IPS-20b (cell line): ENCODE measurements around the gene TSPOAP1.
A peak's percentile ranks its signal among the peaks of the same experiment; 100 is the strongest.

Experiments used
- H3K27ac ChIP-seq: one replicate; pipeline ENCODE4 v1.5.1; 2013; ENCODE audit warnings: low read length
- H3K27me3 ChIP-seq: 2 replicates; pipeline ENCODE4 v1.6.1; 2013; ENCODE audit warnings: mild to moderate bottlenecking, low read length, inconsistent platforms; ENCODE audit not compliant: insufficient read depth
- H3K36me3 ChIP-seq: 2 replicates; pipeline ENCODE4 v1.6.1; 2013; ENCODE audit warnings: low read depth, mild to moderate bottlenecking, inconsistent platforms, low read length, moderate library complexity; ENCODE audit not compliant: insufficient read depth
- H3K4me1 ChIP-seq: 2 replicates; pipeline ENCODE4 v1.6.1; 2013; ENCODE audit warnings: mild to moderate bottlenecking, control low read depth, inconsistent platforms, low read length, moderate library complexity; ENCODE audit not compliant: insufficient read depth
- H3K4me3 ChIP-seq: 2 replicates; pipeline ENCODE4 v1.5.1; 2013; ENCODE audit warnings: mild to moderate bottlenecking, low read length, inconsistent platforms
- H3K9ac ChIP-seq: 2 replicates; pipeline ENCODE4 v1.6.1; 2013; ENCODE audit warnings: low read depth, mild to moderate bottlenecking, inconsistent platforms, low read length, moderate library complexity
- H3K9me3 ChIP-seq: 2 replicates; pipeline ENCODE4 v1.6.1; 2013; ENCODE audit warnings: mild to moderate bottlenecking, low read depth, low read length, inconsistent platforms; ENCODE audit not compliant: insufficient read depth

The TSPOAP1 gene

GRCh38 chr17:58328195-58329034 lies at the start of gene TSPOAP1:
Gene TSPOAP1 (minus strand): TSS chr17:58328795. CDS start chr17:58327920, 875 bp downstream.
- H3K4me3 ChIP-seq: peak within 1 kb of the TSS; percentile 55
- H3K9ac ChIP-seq: peak within 1 kb of the TSS; percentile 57; the same call in 1 of the 2 replicates
- H3K27ac ChIP-seq: no peak within 1 kb of the TSS
- no peaks in the 10 kb centered on the region for H3K36me3 ChIP-seq
- H3K9me3 ChIP-seq: no peaks in the 10 kb centered on the region
- H3K27me3 ChIP-seq: peaks cover 19% of the 10 kb centered on the region
- H3K4me1 ChIP-seq: peaks cover 15% of the 10 kb centered on the region; the same call in 1 of the 2 replicates

DNA sequence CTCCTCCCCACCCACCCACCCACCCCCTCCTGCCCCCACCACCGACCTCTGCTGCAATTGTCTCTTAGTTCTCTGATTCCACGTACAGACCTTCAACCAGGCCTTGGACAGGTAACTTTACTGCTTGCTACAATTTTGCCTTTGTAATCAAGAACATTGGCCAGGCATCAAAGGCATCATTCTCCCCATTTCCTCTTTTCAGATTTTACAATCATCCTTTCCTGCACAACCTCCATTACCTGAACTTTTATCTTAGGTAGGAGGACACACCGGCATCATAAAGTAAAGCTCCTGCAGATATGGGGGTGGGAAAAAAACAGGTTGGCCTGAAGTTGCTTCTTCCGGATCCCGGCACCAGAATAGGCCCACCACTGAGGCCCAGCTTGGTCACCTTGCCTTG lies 49.1 kb upstream of the TSPOAP1 start:
- Histone ChIP-seq H3K27ac (no peak overlapping the region), H3K27me3 (no peaks in the 10 kb centered on the region), H3K9ac (no peak overlapping the region), H3K36me3 (no peaks in the 10 kb centered on the region), H3K4me3 (no peak overlapping the region), H3K9me3 (no peaks in the 10 kb centered on the region), H3K4me1 (peaks cover 18% of the 10 kb centered on the region)

DNA sequence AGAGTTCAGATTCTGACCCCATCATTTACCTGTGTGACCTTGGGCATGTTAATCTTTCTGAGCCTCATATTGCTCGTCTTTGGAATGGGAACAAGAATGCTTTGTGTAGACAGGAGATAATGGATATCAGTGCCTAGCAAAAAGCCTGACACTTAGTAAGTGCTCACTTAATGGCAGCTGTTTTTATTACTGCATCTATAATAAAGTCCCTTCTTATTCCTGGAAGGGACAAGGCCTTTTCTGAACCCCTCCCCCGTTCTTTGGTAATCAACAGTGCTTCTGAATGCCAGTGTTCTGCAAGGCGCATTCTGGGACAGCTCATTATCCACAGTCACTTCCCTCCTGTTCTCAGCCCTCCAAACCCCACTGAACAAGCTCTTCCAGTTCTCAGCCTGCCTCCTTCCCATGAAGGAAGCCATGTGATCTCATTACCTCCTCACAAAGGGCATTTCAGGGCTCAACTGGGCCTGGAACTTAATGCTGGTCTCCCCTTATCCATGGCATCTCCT lies 48.6 kb upstream of the TSPOAP1 start:
- H3K36me3 ChIP-seq: no peaks in the 10 kb centered on the region
- peaks cover 18% of the 10 kb centered on the region for H3K4me1 ChIP-seq
- H3K27me3 ChIP-seq: no peaks in the 10 kb centered on the region
- H3K27ac ChIP-seq: no peak overlapping the region
- no peaks in the 10 kb centered on the region for H3K9me3 ChIP-seq
- H3K9ac ChIP-seq: no peak overlapping the region
- H3K4me3 ChIP-seq: no peak overlapping the region

- no peak overlapping the region for H3K4me3 ChIP-seq
- H3K27me3 ChIP-seq: no peaks in the 10 kb centered on the region
- H3K9ac ChIP-seq: no peak overlapping the region
- no peak overlapping the region for H3K27ac ChIP-seq
- no peaks in the 10 kb centered on the region for H3K9me3 ChIP-seq
- H3K4me1 ChIP-seq: peaks cover 18% of the 10 kb centered on the region
- no peaks in the 10 kb centered on the region for H3K36me3 ChIP-seq
Observed at GRCh38 chr17:58376472-58377000, 47.9 kb upstream of the TSPOAP1 start.

GRCh38 chr17:58375811-58376210 lies 47.2 kb upstream of the TSPOAP1 start:
- no peaks in the 10 kb centered on the region for H3K36me3 ChIP-seq
- H3K4me1 ChIP-seq: peaks cover 18% of the 10 kb centered on the region
- no peak overlapping the region for H3K9ac ChIP-seq
- no peak overlapping the region for H3K27ac ChIP-seq
- no peaks in the 10 kb centered on the region for H3K27me3 ChIP-seq
- H3K9me3 ChIP-seq: no peaks in the 10 kb centered on the region
- no peak overlapping the region for H3K4me3 ChIP-seq

- Histone ChIP-seq H3K9ac (no peak overlapping the region), H3K4me3 (no peak overlapping the region), H3K9me3 (no peaks in the 10 kb centered on the region), H3K27me3 (no peaks in the 10 kb centered on the region), H3K36me3 (no peaks in the 10 kb centered on the region), H3K4me1 (peaks cover 18% of the 10 kb centered on the region), H3K27ac (no peak overlapping the region)
Observed at GRCh38 chr17:58375256-58375655, 46.7 kb upstream of the TSPOAP1 start.

DNA sequence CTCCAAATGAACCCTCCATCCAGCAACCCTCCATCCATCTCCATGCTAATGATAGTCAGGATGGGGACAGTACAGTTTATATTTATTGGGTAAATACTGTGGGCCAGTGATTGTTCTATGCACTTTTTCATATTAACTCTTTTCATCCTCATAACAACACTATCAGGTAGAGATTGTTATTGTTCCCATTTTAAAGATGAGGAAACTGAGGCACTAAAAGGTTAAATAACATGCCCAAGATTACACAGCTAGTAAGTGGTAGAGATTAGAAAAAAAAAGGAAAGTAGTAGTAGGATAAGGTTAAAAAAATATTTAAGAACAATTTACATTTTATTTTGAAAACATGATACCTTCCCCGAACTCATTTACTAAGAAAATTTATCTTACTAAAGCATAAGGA lies 45.3 kb upstream of the TSPOAP1 start:
- H3K4me1 ChIP-seq: peaks cover 18% of the 10 kb centered on the region
- no peaks in the 10 kb centered on the region for H3K36me3 ChIP-seq
- no peak overlapping the region for H3K4me3 ChIP-seq
- H3K9me3 ChIP-seq: no peaks in the 10 kb centered on the region
- H3K27me3 ChIP-seq: no peaks in the 10 kb centered on the region
- no peak overlapping the region for H3K9ac ChIP-seq
- no peak overlapping the region for H3K27ac ChIP-seq

DNA sequence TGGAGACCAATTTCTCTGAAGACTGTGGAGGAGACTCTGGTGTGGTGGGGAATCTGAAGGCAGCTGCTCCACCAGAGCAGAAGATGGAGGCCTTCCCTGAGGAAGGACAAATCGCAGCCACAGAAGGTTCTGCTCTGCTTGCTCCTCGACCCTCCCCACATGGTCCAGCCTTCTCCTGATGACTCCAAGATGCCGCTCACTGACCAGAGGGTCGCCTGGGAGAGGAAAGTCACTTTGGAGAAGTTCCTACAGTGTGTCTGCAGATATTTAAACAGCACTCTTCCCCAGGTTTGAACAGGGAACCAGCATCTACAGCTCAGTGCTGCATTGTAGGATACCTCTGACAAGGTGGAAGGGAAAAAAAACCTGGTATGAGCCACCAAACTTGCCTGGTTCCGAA lies 44.4 kb upstream of the TSPOAP1 start:
- H3K9me3 ChIP-seq: no peaks in the 10 kb centered on the region
- H3K4me1 ChIP-seq: peaks cover 18% of the 10 kb centered on the region
- no peaks in the 10 kb centered on the region for H3K27me3 ChIP-seq
- no peak overlapping the region for H3K27ac ChIP-seq
- H3K9ac ChIP-seq: no peak overlapping the region
- no peaks in the 10 kb centered on the region for H3K36me3 ChIP-seq
- no peak overlapping the region for H3K4me3 ChIP-seq

DNA sequence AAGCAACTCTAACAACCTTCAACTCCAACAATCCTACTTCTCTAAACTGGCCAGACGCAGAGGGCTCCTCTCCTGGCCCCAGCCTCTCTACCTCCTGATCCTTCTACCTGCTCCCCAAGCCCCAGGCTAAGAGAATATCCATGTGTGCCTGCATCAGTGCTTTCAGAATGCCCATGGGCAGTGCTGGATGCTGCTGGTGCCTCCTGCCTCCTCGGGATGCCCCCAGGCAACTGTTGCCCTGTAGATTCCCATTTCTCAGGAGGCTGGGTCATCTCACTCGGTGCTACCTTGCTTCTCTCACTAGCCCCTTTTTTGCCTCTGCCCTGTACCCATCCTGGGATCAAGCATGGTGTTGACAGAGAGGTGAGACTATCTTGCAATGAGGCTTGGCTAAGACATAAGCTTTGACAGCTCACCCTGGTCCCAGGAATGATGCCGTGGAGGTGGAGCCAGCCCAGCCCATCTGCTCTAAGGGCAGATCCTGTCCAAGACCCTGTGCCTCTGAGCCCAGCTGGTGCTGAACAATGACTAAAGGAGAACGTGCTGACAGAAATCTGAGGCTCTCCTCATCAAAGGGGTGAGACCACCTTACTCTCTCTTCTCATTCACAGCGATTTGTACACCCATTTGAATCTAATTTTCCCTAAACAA lies 42.8 kb upstream of the TSPOAP1 start:
- Histone ChIP-seq H3K4me1 (peaks cover 8% of the 10 kb centered on the region; the same call in 1 of the 2 replicates), H3K4me3 (no peak overlapping the region), H3K36me3 (no peaks in the 10 kb centered on the region), H3K27me3 (no peaks in the 10 kb centered on the region), H3K9me3 (no peaks in the 10 kb centered on the region), H3K27ac (no peak overlapping the region), H3K9ac (no peak overlapping the region)

- H3K4me1 ChIP-seq: peaks cover 2% of the 10 kb centered on the region; the same call in 1 of the 2 replicates
- H3K9me3 ChIP-seq: no peaks in the 10 kb centered on the region
- no peak overlapping the region for H3K4me3 ChIP-seq
- H3K27ac ChIP-seq: no peak overlapping the region
- H3K9ac ChIP-seq: no peak overlapping the region
- H3K36me3 ChIP-seq: no peaks in the 10 kb centered on the region
- no peaks in the 10 kb centered on the region for H3K27me3 ChIP-seq
Observed at GRCh38 chr17:58370716-58371115, 42.1 kb upstream of the TSPOAP1 start.

GRCh38 chr17:58370309-58370708 lies 41.7 kb upstream of the TSPOAP1 start:
- H3K27ac ChIP-seq: no peak overlapping the region
- no peaks in the 10 kb centered on the region for H3K27me3 ChIP-seq
- H3K36me3 ChIP-seq: no peaks in the 10 kb centered on the region
- no peak overlapping the region for H3K4me3 ChIP-seq
- H3K9ac ChIP-seq: no peak overlapping the region
- H3K4me1 ChIP-seq: no peaks in the 10 kb centered on the region
- H3K9me3 ChIP-seq: no peaks in the 10 kb centered on the region
